HepG2 (cell line): ENCODE data around the gene ALG11.

Experiments used
- ATF6 ChIP-seq: sonication (generic); formaldehyde crosslinking; conservative IDR thresholded peaks from 2 replicates; pipeline ENCODE4 v1.4.0; 2020; ENCODE audit warnings: missing genetic modification reagents
- CTCF ChIP-seq: sonication (generic); formaldehyde crosslinking; IDR thresholded peaks from 2 replicates; pipeline ENCODE4 v1.5.0; 2020; ENCODE audit warnings: mild to moderate bottlenecking, missing genetic modification reagents, moderate library complexity
- JARID2 ChIP-seq: sonication (generic); formaldehyde crosslinking; IDR thresholded peaks from 2 replicates; pipeline ENCODE4 v1.8.1; 2023; ENCODE audit warnings: missing genetic modification reagents, inconsistent platforms; ENCODE audit not compliant: insufficient replicate concordance
- MXD3 ChIP-seq: IDR thresholded peaks from 2 replicates; pipeline ENCODE4 v1.6.1; 2016; ENCODE audit warnings: mild to moderate bottlenecking, missing biosample characterization, missing genetic modification reagents
- NFKBIZ ChIP-seq: IDR thresholded peaks from 2 replicates; pipeline ENCODE4 v1.6.1; 2018; ENCODE audit warnings: missing genetic modification reagents, missing compliant biosample characterization
- PRDM15 ChIP-seq: sonication (generic); formaldehyde crosslinking; IDR thresholded peaks from 2 replicates; pipeline ENCODE4 v1.4.0; 2020; ENCODE audit warnings: missing genetic modification reagents
- RELA ChIP-seq: sonication (generic); formaldehyde crosslinking; IDR thresholded peaks from 2 replicates; pipeline ENCODE4 v1.4.0; 2020; ENCODE audit warnings: missing genetic modification reagents
- RXRA ChIP-seq: sonication (generic); formaldehyde crosslinking; IDR thresholded peaks from 2 replicates; pipeline ENCODE4 v1.5.1; 2020; ENCODE audit warnings: missing genetic modification reagents
- TGIF2 ChIP-seq: IDR thresholded peaks from 2 replicates; pipeline ENCODE4 v1.6.1; 2016; ENCODE audit warnings: control low read depth, missing compliant biosample characterization
- U2AF2 ChIP-seq: fragments of 200-400 bp; formaldehyde crosslinking; IDR thresholded peaks from 2 replicates; pipeline ENCODE4 v1.6.1; 2017; ENCODE audit warnings: low read depth, mild to moderate bottlenecking, low read length
- ZNF780A ChIP-seq: sonication (generic); formaldehyde crosslinking; IDR thresholded peaks from 2 replicates; pipeline ENCODE4 v1.8.0; 2022; ENCODE audit warnings: mild to moderate bottlenecking, missing genetic modification reagents, moderate library complexity

DNA sequence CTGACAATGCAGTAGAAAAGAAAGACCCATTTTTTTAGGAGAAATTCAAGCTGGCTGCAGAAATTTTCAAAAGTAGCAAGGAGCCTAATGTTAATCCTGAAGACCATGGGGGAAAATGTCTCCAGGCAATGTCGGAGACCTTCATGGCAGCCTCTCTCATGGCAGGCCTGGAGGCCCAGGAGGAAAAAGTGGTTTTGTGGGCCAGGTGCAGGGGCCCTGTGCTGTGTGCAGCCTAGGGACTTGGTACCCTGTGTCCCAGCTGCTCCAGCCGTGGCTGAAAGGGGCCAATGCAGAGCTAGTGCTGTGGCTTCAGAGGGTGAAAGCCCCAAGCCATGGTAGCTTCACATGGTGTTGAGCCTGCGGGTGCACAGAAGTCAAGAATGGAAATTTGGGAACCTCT lies 4.1 kb downstream of the ALG11 start:
- no peak for TF ChIP-seq RXRA (CRISPR knock-in tag)
- TF ChIP-seq CTCF (CRISPR knock-in tag), result no peak
- TF ChIP-seq TGIF2 (CRISPR knock-in tag), result no peak
- TF ChIP-seq PRDM15 (CRISPR knock-in tag), result no peak
- no peak for TF ChIP-seq ATF6 (CRISPR knock-in tag)
- TF ChIP-seq RELA, result no peak
- TF ChIP-seq NFKBIZ, result no peak
- TF ChIP-seq ZNF780A (CRISPR knock-in tag), result no peak
- TF ChIP-seq JARID2 (CRISPR knock-in tag), result no peak
- TF ChIP-seq MXD3 (CRISPR knock-in tag), result no peak
- no peak for TF ChIP-seq U2AF2
